Neural progenitor cell (in vitro differentiated cells): ENCODE measurements around the gene QSOX2.
"Not testable (repeated sequence)": the region's sequence is repeated elsewhere in the genome, so short reads cannot be mapped to it uniquely, and the experiment has no call there.

Source experiments
- EZH2 ChIP-seq: fragments of 200-600 bp; sonication (generic); IDR thresholded peaks from 2 replicates; pipeline ENCODE4 v1.6.1; 2017; ENCODE audit warnings: antibody characterized with exemption, mild to moderate bottlenecking, moderate library complexity
- EZH2phosphoT487 ChIP-seq: fragments of 200-600 bp; sonication (generic); IDR thresholded peaks from 2 replicates; pipeline ENCODE4 v1.6.1; 2017; ENCODE audit warnings: antibody characterized with exemption
- TF ChIP-seq, protein P1 (sequence below): fragments of 200-600 bp; sonication (generic); IDR thresholded peaks from 2 replicates; pipeline ENCODE4 v1.5.1; 2017; ENCODE audit warnings: antibody characterized with exemption, mild to moderate bottlenecking

DNA sequence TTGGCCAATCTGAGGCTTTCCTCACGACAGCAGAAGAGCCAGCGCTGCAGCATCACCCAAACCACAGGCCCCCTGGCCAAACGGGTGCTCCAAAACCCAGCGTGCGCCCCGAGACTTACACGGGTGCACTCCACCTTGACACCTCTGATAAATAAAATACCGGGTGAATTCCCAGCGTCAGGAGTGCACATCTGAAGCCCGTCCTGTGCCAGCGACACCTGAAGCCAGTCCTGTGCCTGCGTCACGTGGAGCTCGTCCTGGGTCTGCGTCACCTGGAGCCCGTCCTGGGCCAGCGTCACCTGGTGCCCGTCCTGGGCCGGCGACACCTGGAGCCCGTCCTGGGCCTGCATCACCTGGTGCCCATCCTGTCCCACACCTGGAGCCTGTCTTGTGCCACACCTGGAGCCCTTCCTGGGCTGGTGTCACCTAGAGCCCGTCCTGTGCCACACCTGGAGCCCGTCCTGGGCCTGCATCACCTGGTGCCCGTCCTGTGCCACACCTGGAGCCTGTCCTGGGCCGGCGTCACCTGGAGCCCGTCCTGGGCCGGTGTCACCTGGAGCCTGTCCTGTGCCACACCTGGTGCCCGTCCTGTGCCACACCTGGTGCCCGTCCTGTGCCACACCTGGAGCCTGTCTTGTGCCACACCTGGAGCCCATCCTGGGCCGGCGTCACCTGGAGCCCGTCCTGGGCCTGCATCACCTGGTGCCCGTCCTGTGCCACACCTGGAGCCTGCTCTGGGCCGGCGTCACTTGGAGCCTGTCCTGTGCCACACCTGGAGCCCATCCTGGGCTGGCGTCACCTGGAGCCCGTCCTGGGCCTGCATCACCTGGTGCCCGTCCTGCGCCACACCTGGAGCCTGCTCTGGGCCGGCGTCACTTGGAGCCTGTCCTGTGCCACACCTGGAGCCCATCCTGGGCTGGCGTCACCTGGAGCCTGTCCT, 8.9 kb downstream of the QSOX2 start:
- TF ChIP-seq, protein P1, sequence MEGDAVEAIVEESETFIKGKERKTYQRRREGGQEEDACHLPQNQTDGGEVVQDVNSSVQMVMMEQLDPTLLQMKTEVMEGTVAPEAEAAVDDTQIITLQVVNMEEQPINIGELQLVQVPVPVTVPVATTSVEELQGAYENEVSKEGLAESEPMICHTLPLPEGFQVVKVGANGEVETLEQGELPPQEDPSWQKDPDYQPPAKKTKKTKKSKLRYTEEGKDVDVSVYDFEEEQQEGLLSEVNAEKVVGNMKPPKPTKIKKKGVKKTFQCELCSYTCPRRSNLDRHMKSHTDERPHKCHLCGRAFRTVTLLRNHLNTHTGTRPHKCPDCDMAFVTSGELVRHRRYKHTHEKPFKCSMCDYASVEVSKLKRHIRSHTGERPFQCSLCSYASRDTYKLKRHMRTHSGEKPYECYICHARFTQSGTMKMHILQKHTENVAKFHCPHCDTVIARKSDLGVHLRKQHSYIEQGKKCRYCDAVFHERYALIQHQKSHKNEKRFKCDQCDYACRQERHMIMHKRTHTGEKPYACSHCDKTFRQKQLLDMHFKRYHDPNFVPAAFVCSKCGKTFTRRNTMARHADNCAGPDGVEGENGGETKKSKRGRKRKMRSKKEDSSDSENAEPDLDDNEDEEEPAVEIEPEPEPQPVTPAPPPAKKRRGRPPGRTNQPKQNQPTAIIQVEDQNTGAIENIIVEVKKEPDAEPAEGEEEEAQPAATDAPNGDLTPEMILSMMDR = not testable (repeated sequence)
- TF ChIP-seq EZH2, EZH2phosphoT487: not testable (repeated sequence)
